ENCODE measurements around the gene RUFY1. TPM values are rescaled to one million over a fixed set of nuclear protein-coding genes. Genes with fewer than 3 reads are reported as not detected.
A peak's percentile ranks its signal among the peaks of the same experiment; 100 is the strongest.
"Not testable (repeated sequence)": the region's sequence is repeated elsewhere in the genome, so short reads cannot be mapped to it uniquely, and the experiment has no call there.

The RUFY1 gene
- total and polyA plus RNA-seq, 2 experiments from 2014 or later = 38.6 to 42.3 TPM

GRCh38 chr5:179634370-179635172, 84.2 kb downstream of the RUFY1 start:
- WGBS (ENCODE audit: low lambda C conversion rate, missing lambda C conversion rate) = 12% methylated on average over 10 of the region's 49 CpGs
- H3K27ac ChIP-seq; H3K9me3 ChIP-seq (ENCODE audit: low read depth); H2AFZ ChIP-seq; H3K36me3 ChIP-seq (replicated peaks; ENCODE audit: insufficient read depth, low read depth); DNase-seq (ENCODE audit: low spot score); H3K4me1 ChIP-seq (ENCODE audit: insufficient read depth); H4K20me1 ChIP-seq (ENCODE audit: insufficient read depth, poor library complexity, severe bottlenecking); H3K9me2 ChIP-seq (replicated peaks; ENCODE audit: insufficient read depth); H3K27me3 ChIP-seq; H3K4me3 ChIP-seq: not testable (repeated sequence)
- peak overlapping the region; percentile 63 for H3K4me2 ChIP-seq
- peaks cover 13% of the 10 kb centered on the region for H3K79me2 ChIP-seq

GRCh38 chr5:179639296-179639695, 88.9 kb downstream of the RUFY1 start:
- DNase-seq (ENCODE audit: low spot score); H3K4me2 ChIP-seq; H3K9me2 ChIP-seq (replicated peaks; ENCODE audit: insufficient read depth); H3K4me3 ChIP-seq; H3K4me1 ChIP-seq (ENCODE audit: insufficient read depth); H3K27ac ChIP-seq; H3K27me3 ChIP-seq; H2AFZ ChIP-seq; H3K36me3 ChIP-seq (replicated peaks; ENCODE audit: insufficient read depth, low read depth); H4K20me1 ChIP-seq (ENCODE audit: insufficient read depth, poor library complexity, severe bottlenecking); H3K79me2 ChIP-seq; H3K9me3 ChIP-seq (ENCODE audit: low read depth): not testable (repeated sequence)
- 92% methylated on average over 9 of the region's 11 CpGs for WGBS (ENCODE audit: low lambda C conversion rate, missing lambda C conversion rate)

GRCh38 chr5:179641745-179642144, 91.4 kb downstream of the RUFY1 start:
- not testable (repeated sequence) for H3K9me2 ChIP-seq (replicated peaks; ENCODE audit: insufficient read depth); H3K9me3 ChIP-seq (ENCODE audit: low read depth); H3K27ac ChIP-seq; H3K27me3 ChIP-seq; H3K4me1 ChIP-seq (ENCODE audit: insufficient read depth); H3K79me2 ChIP-seq; H4K20me1 ChIP-seq (ENCODE audit: insufficient read depth, poor library complexity, severe bottlenecking); H3K4me3 ChIP-seq; H3K4me2 ChIP-seq; H3K36me3 ChIP-seq (replicated peaks; ENCODE audit: insufficient read depth, low read depth); H2AFZ ChIP-seq; DNase-seq (ENCODE audit: low spot score)
- 50% methylated on average over 1 of the region's 4 CpGs for WGBS (ENCODE audit: low lambda C conversion rate, missing lambda C conversion rate)

DNA sequence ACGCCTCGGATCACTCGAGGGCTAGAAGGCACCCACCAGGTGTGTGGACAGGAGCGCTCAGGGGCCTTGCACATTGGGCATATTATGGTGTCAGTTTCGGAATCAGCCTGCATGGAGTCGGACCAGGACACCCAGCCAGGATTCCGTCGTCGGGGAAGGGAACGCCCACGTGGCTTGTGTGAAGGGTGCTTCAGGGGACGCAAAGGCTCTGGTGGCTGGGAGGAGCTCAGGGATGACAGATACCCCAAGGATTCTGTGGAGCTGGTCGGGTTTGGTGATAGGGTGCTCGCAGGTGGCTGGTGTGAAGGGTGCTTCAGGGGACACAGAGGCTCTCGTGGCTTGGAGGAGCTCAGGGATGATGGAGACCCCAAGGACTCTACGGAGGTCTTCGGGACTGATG, 92.3 kb downstream of the RUFY1 start:
- H4K20me1 ChIP-seq (ENCODE audit: insufficient read depth, poor library complexity, severe bottlenecking); H3K36me3 ChIP-seq (replicated peaks; ENCODE audit: insufficient read depth, low read depth); DNase-seq (ENCODE audit: low spot score); H3K4me1 ChIP-seq (ENCODE audit: insufficient read depth); H3K27ac ChIP-seq; H3K79me2 ChIP-seq; H2AFZ ChIP-seq; H3K4me3 ChIP-seq; H3K27me3 ChIP-seq; H3K9me3 ChIP-seq (ENCODE audit: low read depth); H3K9me2 ChIP-seq (replicated peaks; ENCODE audit: insufficient read depth); H3K4me2 ChIP-seq: not testable (repeated sequence)
- WGBS (ENCODE audit: low lambda C conversion rate, missing lambda C conversion rate) = 90% methylated on average over 16 of the region's 17 CpGs

DNA sequence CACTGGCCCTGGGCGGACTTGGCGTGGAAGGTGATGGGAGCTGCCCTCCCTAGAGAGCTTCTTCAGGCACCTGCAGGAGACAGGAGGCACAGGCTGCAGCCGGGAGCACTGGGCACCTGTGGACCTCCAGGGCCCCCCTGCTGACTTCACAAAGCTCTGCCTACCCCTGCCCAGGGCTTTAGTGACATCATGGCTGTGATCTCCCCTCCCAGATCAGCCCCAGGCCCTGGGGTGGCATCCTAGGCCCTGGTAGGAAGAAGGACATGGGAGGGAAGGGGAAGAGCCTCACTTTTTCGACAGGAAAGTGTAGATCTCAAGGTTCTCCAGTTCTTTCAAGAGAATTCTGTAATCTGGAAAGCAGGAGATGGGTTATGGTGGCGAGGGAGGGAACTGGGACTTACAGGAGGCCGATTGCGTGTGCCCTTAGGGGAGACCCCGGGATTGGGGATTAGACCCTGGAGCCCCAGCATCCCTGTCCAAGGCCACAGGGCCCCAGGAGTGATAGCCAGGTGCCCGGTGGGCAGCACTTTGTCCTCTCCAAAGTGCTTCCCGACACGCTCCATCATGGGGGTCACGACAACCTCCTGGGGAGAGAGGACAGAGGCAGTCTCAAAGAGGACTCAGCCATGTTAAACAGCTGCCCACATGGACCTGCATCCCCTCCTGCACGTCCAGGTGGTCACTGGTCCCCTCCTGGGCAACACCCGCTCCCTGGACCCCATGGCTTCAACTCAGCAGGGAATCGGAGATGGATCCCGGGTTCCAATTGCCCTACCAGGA, 93.0 kb downstream of the RUFY1 start:
- H4K20me1 ChIP-seq (ENCODE audit: insufficient read depth, poor library complexity, severe bottlenecking); H3K4me1 ChIP-seq (ENCODE audit: insufficient read depth); H3K9me2 ChIP-seq (replicated peaks; ENCODE audit: insufficient read depth); H3K9me3 ChIP-seq (ENCODE audit: low read depth); H3K36me3 ChIP-seq (replicated peaks; ENCODE audit: insufficient read depth, low read depth); H3K27ac ChIP-seq; H3K4me3 ChIP-seq; H3K79me2 ChIP-seq; H3K27me3 ChIP-seq; H3K4me2 ChIP-seq; H2AFZ ChIP-seq; DNase-seq (ENCODE audit: low spot score): not testable (repeated sequence)
- WGBS (ENCODE audit: low lambda C conversion rate, missing lambda C conversion rate) = 91% methylated on average over 14 of the region's 16 CpGs

GRCh38 chr5:179644766-179645165, 94.4 kb downstream of the RUFY1 start:
- not testable (repeated sequence) for H3K4me2 ChIP-seq; H3K4me1 ChIP-seq (ENCODE audit: insufficient read depth); H3K27me3 ChIP-seq; H3K4me3 ChIP-seq; H4K20me1 ChIP-seq (ENCODE audit: insufficient read depth, poor library complexity, severe bottlenecking); H3K79me2 ChIP-seq; H2AFZ ChIP-seq; H3K9me3 ChIP-seq (ENCODE audit: low read depth); DNase-seq (ENCODE audit: low spot score); H3K36me3 ChIP-seq (replicated peaks; ENCODE audit: insufficient read depth, low read depth); H3K27ac ChIP-seq; H3K9me2 ChIP-seq (replicated peaks; ENCODE audit: insufficient read depth)
- 78% methylated on average over 4 of the region's 5 CpGs for whole genome bisulfite sequencing (ENCODE audit: low lambda C conversion rate, missing lambda C conversion rate)

Measured in hepatocyte (in vitro differentiated cells).